ENCODE data around the gene CAPN9. TPM values are rescaled to one million over a fixed set of nuclear protein-coding genes. Genes with fewer than 3 reads are reported as not detected.

CAPN9 gene
- total and polyA plus RNA-seq, 7 donors, result 0.55 to 83.2 (median 30.6) TPM; not detected in 3

DNA sequence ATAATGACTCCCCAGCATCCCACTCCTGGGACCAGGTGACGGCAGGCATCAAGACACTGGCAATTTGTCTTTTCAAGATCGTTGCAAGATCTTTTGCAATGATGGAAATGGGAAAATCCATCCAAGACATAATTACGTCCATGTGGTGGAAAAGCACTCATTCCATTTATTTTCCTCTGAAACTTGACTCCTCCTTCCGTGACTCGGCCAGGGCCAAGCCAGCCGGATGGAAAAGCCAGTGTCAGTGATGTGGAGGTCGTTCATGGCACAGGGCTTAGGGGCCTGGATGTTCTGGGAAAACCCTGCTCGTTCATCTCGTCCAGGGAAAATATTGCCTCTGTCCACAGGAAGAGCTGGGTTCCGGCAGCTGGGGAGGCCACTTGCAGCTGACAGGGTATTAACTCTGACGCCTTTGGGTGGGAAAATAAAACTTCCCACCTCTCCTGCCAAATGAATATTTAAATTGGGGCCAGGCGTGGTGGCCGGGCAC is 74.9 kb downstream of the CAPN9 start:
- no peaks in the 10 kb centered on the region for H3K9me3 ChIP-seq
- no peak overlapping the region for H3K4me3 ChIP-seq
- H3K27me3 ChIP-seq, result no peaks in the 10 kb centered on the region
- intact Hi-C loops (cut with DNase I), result no loop called here
- H3K27ac ChIP-seq, result peak overlapping the region in 1 of 4 donors; percentile 50
- H3K4me1 ChIP-seq, result peaks cover 0 to 37% (median 31%) of the 10 kb centered on the region in 4 donors
- DNase-seq, result peak; percentile 79
- no peaks in the 10 kb centered on the region for H3K36me3 ChIP-seq
- WGBS, 2 donors, result 80 to 88% methylated on average over 13 of the region's 13 CpGs
- TF ChIP-seq POLR2A (IDR thresholded peaks at IDR 0.05), result no peak
- TF ChIP-seq EP300 (IDR thresholded peaks at IDR 0.05), result no peak
- TF ChIP-seq CTCF (IDR thresholded peaks at IDR 0.05), result no peak
- TF ChIP-seq POLR2AphosphoS5 (IDR thresholded peaks at IDR 0.05), result peak in 1 of 4 donors; percentile 7

DNA sequence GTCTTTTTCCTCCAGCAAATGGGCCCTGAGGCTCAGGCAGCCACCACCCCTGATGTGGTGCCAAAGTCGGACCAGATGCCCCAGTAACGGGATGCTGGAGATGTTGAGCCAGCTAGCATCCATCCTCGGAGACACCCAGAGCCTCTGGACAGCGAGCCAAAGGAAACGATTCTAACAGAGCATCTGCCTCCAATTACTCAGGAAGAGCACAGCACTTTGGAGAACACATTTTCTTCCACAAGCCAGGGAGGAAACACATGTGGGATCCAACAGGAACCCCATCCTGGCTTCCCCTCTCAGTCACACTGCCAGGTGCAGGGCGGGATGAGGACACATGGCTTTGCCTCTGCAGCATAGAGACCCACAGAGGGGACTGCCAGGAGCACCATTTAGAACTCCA is 76.2 kb downstream of the CAPN9 start:
- no peaks in the 10 kb centered on the region for H3K9me3 ChIP-seq
- no peaks in the 10 kb centered on the region for H3K36me3 ChIP-seq
- WGBS, 2 donors, result 73 to 87% methylated on average over 6 of the region's 6 CpGs
- H3K27ac ChIP-seq, result peak overlapping the region in 3 of 4 donors; percentile 48 to 76 (median 50)
- intact Hi-C loops (cut with DNase I), result no loop called here
- H3K4me3 ChIP-seq, result no peak overlapping the region
- TF ChIP-seq EP300 (IDR thresholded peaks at IDR 0.05) (no peak), POLR2AphosphoS5 (IDR thresholded peaks at IDR 0.05) (peak in 1 of 4 donors; percentile 7)
- H3K4me1 ChIP-seq, result peaks cover 0 to 44% (median 30%) of the 10 kb centered on the region in 4 donors
- DNase-seq, result peak; percentile 81
- no peaks in the 10 kb centered on the region for H3K27me3 ChIP-seq

DNA sequence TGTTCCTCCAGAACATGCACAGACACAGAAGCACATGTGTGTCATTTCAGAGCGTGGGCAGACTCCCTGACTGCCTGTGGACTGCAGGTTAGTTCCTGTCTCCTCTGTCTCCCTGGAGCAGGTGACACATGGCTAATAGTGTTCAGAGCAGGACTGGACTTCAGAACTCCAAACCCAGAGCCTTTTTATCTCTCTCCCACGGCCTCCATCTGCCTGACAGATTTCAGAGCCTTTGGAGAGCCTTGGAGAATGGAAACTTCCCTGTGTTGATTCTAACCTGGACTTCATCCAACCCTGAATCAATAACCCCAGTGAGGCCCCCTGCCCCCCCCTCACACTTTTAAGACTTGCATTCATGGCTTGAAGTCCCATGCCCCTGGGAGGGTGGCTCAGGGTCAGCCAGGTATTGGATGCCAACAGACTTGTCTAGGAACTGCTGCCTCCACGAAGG is 76.8 kb downstream of the CAPN9 start:
- Histone ChIP-seq H3K27ac (peak overlapping the region in 3 of 4 donors; percentile 48 to 76 (median 50)), H3K9me3 (no peaks in the 10 kb centered on the region), H3K36me3 (no peaks in the 10 kb centered on the region), H3K27me3 (no peaks in the 10 kb centered on the region), H3K4me1 (peaks cover 0 to 44% (median 29%) of the 10 kb centered on the region in 4 donors), H3K4me3 (no peak overlapping the region)
- no peak for DNase-seq
- 65 to 71% methylated on average over 3 of the region's 3 CpGs for WGBS, 2 donors
- TF ChIP-seq POLR2AphosphoS5 (IDR thresholded peaks at IDR 0.05), result no peak
- no peak for TF ChIP-seq POLR2A (IDR thresholded peaks at IDR 0.05)
- intact Hi-C loops (cut with DNase I), result no loop called here

DNA sequence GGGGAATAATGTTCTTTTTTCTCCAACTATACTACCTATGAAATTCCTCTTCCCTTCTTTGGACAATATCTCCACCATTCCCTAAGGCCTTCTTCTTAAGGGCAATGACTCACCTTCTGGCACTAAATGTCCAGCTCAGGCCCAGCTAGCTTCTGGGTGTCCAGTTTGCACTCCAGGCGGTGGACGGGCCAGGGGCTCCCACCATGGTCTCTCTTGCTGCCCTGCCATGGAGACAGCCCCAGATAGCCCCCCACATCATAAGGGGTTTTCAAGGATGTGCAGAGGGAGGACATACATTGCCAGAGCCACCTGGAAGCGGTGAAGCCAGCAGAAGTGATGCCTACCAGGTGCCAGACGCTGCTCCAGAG is 77.3 kb downstream of the CAPN9 start:
- no peaks in the 10 kb centered on the region for H3K27me3 ChIP-seq
- peaks cover 0 to 44% (median 29%) of the 10 kb centered on the region in 4 donors for H3K4me1 ChIP-seq
- H3K9me3 ChIP-seq, result no peaks in the 10 kb centered on the region
- intact Hi-C loops (cut with DNase I), result no loop called here
- TF ChIP-seq EP300 (IDR thresholded peaks at IDR 0.05) (no peak), POLR2AphosphoS5 (IDR thresholded peaks at IDR 0.05) (no peak), POLR2A (IDR thresholded peaks at IDR 0.05) (no peak), CTCF (IDR thresholded peaks at IDR 0.05) (no peak)
- H3K27ac ChIP-seq, result peak overlapping the region; percentile 40 to 76 (median 49)
- H3K36me3 ChIP-seq, result no peaks in the 10 kb centered on the region
- DNase-seq, result no peak
- no peak overlapping the region for H3K4me3 ChIP-seq
- WGBS, 2 donors, result 86 to 88% methylated on average over 4 of the region's 4 CpGs

- WGBS, 2 donors, result 32 to 59% methylated on average over 11 of the region's 11 CpGs
- intact Hi-C loops (cut with DNase I), result no loop called here
- H3K9me3 ChIP-seq, result no peaks in the 10 kb centered on the region
- H3K36me3 ChIP-seq, result no peaks in the 10 kb centered on the region
- DNase-seq, result no peak
- H3K27ac ChIP-seq, result peak overlapping the region; percentile 40 to 76 (median 49)
- H3K4me3 ChIP-seq, result no peak overlapping the region
- no peaks in the 10 kb centered on the region for H3K27me3 ChIP-seq
- no peak for TF ChIP-seq POLR2A (IDR thresholded peaks at IDR 0.05)
- TF ChIP-seq CTCF (IDR thresholded peaks at IDR 0.05), result no peak
- peak in 3 of 4 donors; percentile 8 to 57 (median 11) for TF ChIP-seq POLR2AphosphoS5 (IDR thresholded peaks at IDR 0.05)
- TF ChIP-seq EP300 (IDR thresholded peaks at IDR 0.05), result peak in 2 of 4 donors; percentile 40 to 54
- H3K4me1 ChIP-seq, result peaks cover 0 to 44% (median 29%) of the 10 kb centered on the region in 4 donors
Observed at GRCh38 chr1:230824919-230825721, 77.9 kb downstream of the CAPN9 start.
